ENCODE data around the gene GUCY1B1. TPM values are rescaled to one million over a fixed set of nuclear protein-coding genes. Genes with fewer than 3 reads are reported as not detected.

GUCY1B1 gene
- polyA plus RNA-seq, 1 of the 3 experiments (the other 2 are of a cell fraction), result 0.38 TPM

DNA sequence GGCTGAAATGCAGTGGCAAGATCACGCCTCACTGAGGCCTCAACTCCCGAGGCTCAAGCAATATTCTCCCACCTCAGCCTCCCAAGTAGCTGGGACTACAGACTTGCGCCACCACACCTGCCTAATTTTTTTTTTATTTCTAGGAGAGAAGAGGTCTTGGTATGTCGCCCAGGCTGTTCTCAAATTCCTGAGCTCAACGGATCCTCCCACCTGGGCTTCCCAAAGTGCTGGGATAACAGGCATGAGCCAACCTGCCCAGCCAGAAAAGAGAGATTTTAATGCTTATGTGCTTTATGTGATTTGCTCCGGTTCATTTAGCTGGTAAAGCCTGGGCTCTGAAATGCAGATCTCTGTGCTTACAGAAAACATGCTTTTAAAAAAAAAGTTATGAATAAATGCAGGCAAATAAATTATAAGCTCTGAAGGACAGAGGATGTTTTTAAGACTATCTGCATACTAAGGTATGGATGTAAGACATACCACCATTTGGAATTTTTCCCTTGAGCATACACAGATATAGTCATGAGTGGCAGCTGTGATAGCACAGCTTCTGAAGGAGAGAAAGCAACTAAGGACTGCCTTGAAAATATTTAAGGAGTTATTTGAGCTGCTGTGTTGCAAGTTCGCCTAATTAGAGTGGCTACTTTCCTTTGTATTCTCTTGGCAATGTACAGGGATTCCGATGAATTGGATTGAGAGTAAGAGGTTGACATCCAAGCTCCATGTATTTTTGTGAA lies 13.8 kb downstream of the GUCY1B1 start:
- no peak overlapping the region for H3K4me2 ChIP-seq
- no peaks in the 10 kb centered on the region for H4K20me1 ChIP-seq (ENCODE audit: insufficient read depth)
- no peak for TF ChIP-seq RFX5 (IDR thresholded peaks at IDR 0.05; ENCODE audit: low read length)
- TF ChIP-seq GABPA (IDR thresholded peaks at IDR 0.05; ENCODE audit: low read depth), result no peak
- TF ChIP-seq POLR2AphosphoS5 (IDR thresholded peaks at IDR 0.05; ENCODE audit: low read depth, low read length), result no peak
- no peak for TF ChIP-seq EZH2phosphoT487 (IDR thresholded peaks at IDR 0.05; ENCODE audit: borderline replicate concordance, low read depth)
- TF ChIP-seq SIN3A (IDR thresholded peaks at IDR 0.05; ENCODE audit: borderline replicate concordance, low read depth, low read length), result no peak
- no peaks in the 10 kb centered on the region for H3K79me2 ChIP-seq (ENCODE audit: insufficient read depth)
- H3K27ac ChIP-seq (ENCODE audit: low read depth in 2 of 2, low read length in 1 of 2), result no peak overlapping the region
- H2AFZ ChIP-seq (ENCODE audit: low read depth), result no peak overlapping the region
- no peaks in the 10 kb centered on the region for H3K36me3 ChIP-seq (replicated peaks in 1 of 2; ENCODE audit: control insufficient read depth in 1 of 2, insufficient read depth in 2 of 2, low read length in 1 of 2)
- H3K4me1 ChIP-seq (ENCODE audit: control insufficient read depth in 1 of 2, insufficient read depth in 2 of 2, low read depth in 1 of 2, low read length in 1 of 2), result no peaks in the 10 kb centered on the region
- no peaks in the 10 kb centered on the region for H3K9me3 ChIP-seq
- 70% methylated on average over 8 of the region's 8 CpGs for WGBS (ENCODE audit: low lambda C conversion rate)
- ChIA-PET CTCF (interaction anchor here (0.6 to 4.1 kb wide), 7 partner anchors 10 to 369 kb away, joined by 3 to 15 read pairs (median 4); partner anchors contain the start of gene GUCY1B1), POLR2A (no interaction called here)
- DNase-seq, result no peak
- no peaks in the 10 kb centered on the region for H3K9me2 ChIP-seq
- no peak overlapping the region for H3K9ac ChIP-seq
- no peaks in the 10 kb centered on the region for H3F3A ChIP-seq (replicated peaks; ENCODE audit: insufficient read depth)
- H3K4me3 ChIP-seq (ENCODE audit: low read depth in 2 of 2, low read length in 1 of 2), result no peak overlapping the region
- H3K27me3 ChIP-seq (ENCODE audit: insufficient read depth), result no peaks in the 10 kb centered on the region

DNA sequence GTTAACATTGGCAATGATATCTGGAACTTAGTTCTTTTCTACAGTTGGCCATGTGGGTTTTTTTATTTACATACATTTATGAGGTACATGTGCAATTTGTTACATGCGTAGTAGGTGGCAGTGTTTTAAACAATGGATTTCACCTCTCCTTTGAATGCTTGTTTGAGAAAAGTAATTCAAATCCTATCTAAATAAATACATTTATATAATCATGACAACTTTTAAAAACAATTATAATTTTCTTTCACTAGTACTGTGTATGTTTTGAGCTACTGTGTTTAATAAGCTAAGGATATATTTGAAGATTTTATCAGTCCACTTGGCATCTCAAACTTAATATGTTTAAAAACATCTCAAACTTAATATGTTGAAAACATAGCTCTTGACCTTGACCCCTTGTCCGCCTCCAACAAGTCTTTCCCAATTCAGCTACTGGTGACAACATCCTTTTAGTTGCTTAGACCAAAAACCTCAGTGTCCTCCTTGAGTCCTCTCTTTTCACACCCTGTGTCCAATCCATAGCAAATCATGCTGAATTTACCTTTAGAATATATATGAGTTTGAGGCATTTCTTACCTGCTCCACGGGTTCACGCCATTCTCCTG lies 14.5 kb downstream of the GUCY1B1 start:
- CTCF ChIA-PET, result interaction anchor here (0.8 to 4.1 kb wide), 9 partner anchors 14 to 370 kb away, joined by 3 to 15 read pairs (median 3); partner anchors contain the start of gene GUCY1B1
- Histone ChIP-seq H3K9me2 (no peaks in the 10 kb centered on the region), H3K4me2 (no peak overlapping the region), H3K4me1 (ENCODE audit: control insufficient read depth in 1 of 2, insufficient read depth in 2 of 2, low read depth in 1 of 2, low read length in 1 of 2) (no peaks in the 10 kb centered on the region), H4K20me1 (ENCODE audit: insufficient read depth) (no peaks in the 10 kb centered on the region), H3K36me3 (replicated peaks in 1 of 2; ENCODE audit: control insufficient read depth in 1 of 2, insufficient read depth in 2 of 2, low read length in 1 of 2) (no peaks in the 10 kb centered on the region), H3K9ac (no peak overlapping the region), H3K27ac (ENCODE audit: low read depth in 2 of 2, low read length in 1 of 2) (no peak overlapping the region), H3K27me3 (ENCODE audit: insufficient read depth) (no peaks in the 10 kb centered on the region), H2AFZ (ENCODE audit: low read depth) (no peak overlapping the region), H3K79me2 (ENCODE audit: insufficient read depth) (no peaks in the 10 kb centered on the region), H3K4me3 (ENCODE audit: low read depth in 2 of 2, low read length in 1 of 2) (no peak overlapping the region), H3F3A (replicated peaks; ENCODE audit: insufficient read depth) (no peaks in the 10 kb centered on the region), H3K9me3 (no peaks in the 10 kb centered on the region)
- POLR2A ChIA-PET, result no interaction called here
- no peak for DNase-seq
- 77% methylated on average over 4 of the region's 4 CpGs for WGBS (ENCODE audit: low lambda C conversion rate)
- TF ChIP-seq NRF1 (IDR thresholded peaks at IDR 0.05; ENCODE audit: low read depth, low read length) (no peak), FOSL2 (IDR thresholded peaks at IDR 0.05; ENCODE audit: borderline replicate concordance, low read depth) (no peak), FOXJ3 (CRISPR knock-in tag; IDR thresholded peaks at IDR 0.05) (no peak), FOXM1 (IDR thresholded peaks at IDR 0.05; ENCODE audit: low read depth) (no peak), YY1 (IDR thresholded peaks at IDR 0.05; ENCODE audit: low read depth) (no peak), MXI1 (IDR thresholded peaks at IDR 0.05; ENCODE audit: low read depth, low read length) (no peak), ELF1 (IDR thresholded peaks at IDR 0.05) (no peak), EP300 (IDR thresholded peaks at IDR 0.05; ENCODE audit: borderline replicate concordance in 1 of 2, low read depth in 1 of 2, low read length in 1 of 2) (no peak), TCF12 (IDR thresholded peaks at IDR 0.05) (no peak), TAF1 (IDR thresholded peaks at IDR 0.05; ENCODE audit: borderline replicate concordance, low read depth, low read length) (no peak)
- TF ChIP-seq, protein P1, sequence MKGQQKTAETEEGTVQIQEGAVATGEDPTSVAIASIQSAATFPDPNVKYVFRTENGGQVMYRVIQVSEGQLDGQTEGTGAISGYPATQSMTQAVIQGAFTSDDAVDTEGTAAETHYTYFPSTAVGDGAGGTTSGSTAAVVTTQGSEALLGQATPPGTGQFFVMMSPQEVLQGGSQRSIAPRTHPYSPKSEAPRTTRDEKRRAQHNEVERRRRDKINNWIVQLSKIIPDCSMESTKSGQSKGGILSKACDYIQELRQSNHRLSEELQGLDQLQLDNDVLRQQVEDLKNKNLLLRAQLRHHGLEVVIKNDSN (IDR thresholded peaks at IDR 0.05; ENCODE audit: borderline replicate concordance, low read depth), result no peak
- TF ChIP-seq, protein P2, sequence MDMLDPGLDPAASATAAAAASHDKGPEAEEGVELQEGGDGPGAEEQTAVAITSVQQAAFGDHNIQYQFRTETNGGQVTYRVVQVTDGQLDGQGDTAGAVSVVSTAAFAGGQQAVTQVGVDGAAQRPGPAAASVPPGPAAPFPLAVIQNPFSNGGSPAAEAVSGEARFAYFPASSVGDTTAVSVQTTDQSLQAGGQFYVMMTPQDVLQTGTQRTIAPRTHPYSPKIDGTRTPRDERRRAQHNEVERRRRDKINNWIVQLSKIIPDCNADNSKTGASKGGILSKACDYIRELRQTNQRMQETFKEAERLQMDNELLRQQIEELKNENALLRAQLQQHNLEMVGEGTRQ (IDR thresholded peaks at IDR 0.05; ENCODE audit: borderline replicate concordance, low read depth, low read length), result no peak
- TF ChIP-seq, protein P3, sequence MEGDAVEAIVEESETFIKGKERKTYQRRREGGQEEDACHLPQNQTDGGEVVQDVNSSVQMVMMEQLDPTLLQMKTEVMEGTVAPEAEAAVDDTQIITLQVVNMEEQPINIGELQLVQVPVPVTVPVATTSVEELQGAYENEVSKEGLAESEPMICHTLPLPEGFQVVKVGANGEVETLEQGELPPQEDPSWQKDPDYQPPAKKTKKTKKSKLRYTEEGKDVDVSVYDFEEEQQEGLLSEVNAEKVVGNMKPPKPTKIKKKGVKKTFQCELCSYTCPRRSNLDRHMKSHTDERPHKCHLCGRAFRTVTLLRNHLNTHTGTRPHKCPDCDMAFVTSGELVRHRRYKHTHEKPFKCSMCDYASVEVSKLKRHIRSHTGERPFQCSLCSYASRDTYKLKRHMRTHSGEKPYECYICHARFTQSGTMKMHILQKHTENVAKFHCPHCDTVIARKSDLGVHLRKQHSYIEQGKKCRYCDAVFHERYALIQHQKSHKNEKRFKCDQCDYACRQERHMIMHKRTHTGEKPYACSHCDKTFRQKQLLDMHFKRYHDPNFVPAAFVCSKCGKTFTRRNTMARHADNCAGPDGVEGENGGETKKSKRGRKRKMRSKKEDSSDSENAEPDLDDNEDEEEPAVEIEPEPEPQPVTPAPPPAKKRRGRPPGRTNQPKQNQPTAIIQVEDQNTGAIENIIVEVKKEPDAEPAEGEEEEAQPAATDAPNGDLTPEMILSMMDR (IDR thresholded peaks at IDR 0.05), result no peak
- TF ChIP-seq, protein P4, sequence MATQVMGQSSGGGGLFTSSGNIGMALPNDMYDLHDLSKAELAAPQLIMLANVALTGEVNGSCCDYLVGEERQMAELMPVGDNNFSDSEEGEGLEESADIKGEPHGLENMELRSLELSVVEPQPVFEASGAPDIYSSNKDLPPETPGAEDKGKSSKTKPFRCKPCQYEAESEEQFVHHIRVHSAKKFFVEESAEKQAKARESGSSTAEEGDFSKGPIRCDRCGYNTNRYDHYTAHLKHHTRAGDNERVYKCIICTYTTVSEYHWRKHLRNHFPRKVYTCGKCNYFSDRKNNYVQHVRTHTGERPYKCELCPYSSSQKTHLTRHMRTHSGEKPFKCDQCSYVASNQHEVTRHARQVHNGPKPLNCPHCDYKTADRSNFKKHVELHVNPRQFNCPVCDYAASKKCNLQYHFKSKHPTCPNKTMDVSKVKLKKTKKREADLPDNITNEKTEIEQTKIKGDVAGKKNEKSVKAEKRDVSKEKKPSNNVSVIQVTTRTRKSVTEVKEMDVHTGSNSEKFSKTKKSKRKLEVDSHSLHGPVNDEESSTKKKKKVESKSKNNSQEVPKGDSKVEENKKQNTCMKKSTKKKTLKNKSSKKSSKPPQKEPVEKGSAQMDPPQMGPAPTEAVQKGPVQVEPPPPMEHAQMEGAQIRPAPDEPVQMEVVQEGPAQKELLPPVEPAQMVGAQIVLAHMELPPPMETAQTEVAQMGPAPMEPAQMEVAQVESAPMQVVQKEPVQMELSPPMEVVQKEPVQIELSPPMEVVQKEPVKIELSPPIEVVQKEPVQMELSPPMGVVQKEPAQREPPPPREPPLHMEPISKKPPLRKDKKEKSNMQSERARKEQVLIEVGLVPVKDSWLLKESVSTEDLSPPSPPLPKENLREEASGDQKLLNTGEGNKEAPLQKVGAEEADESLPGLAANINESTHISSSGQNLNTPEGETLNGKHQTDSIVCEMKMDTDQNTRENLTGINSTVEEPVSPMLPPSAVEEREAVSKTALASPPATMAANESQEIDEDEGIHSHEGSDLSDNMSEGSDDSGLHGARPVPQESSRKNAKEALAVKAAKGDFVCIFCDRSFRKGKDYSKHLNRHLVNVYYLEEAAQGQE (IDR thresholded peaks at IDR 0.05; ENCODE audit: low read depth, low read length), result no peak

All from SK-N-SH (cell line).